ENCODE results near the gene AVL9.
"Not testable (repeated sequence)": the region's sequence is repeated elsewhere in the genome, so short reads cannot be mapped to it uniquely, and the experiment has no call there.

DNA sequence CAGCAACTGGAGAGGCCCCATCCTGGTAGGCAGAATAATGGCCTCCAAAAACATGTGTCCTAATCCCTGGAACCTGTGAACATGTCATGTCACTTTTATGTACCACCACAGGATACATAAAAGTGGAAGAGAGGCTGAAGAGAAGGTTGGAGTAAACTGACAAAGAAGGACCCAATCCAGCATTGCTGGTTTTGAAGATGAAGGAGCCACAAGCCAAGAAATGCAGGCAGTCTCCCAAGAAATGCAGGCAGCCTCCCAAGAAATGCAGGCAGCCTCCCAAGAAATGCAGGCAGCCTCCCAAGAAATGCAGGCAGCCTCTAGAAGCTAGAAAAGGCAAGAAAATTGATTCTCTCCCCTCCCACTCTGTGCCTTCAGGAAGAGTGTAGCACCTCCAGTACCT, 142.3 kb downstream of the AVL9 start:
- TF ChIP-seq, protein P1, sequence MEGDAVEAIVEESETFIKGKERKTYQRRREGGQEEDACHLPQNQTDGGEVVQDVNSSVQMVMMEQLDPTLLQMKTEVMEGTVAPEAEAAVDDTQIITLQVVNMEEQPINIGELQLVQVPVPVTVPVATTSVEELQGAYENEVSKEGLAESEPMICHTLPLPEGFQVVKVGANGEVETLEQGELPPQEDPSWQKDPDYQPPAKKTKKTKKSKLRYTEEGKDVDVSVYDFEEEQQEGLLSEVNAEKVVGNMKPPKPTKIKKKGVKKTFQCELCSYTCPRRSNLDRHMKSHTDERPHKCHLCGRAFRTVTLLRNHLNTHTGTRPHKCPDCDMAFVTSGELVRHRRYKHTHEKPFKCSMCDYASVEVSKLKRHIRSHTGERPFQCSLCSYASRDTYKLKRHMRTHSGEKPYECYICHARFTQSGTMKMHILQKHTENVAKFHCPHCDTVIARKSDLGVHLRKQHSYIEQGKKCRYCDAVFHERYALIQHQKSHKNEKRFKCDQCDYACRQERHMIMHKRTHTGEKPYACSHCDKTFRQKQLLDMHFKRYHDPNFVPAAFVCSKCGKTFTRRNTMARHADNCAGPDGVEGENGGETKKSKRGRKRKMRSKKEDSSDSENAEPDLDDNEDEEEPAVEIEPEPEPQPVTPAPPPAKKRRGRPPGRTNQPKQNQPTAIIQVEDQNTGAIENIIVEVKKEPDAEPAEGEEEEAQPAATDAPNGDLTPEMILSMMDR (IDR thresholded peaks at IDR 0.05) = not testable (repeated sequence)
- not testable (repeated sequence) for TF ChIP-seq SMC3 (IDR thresholded peaks at IDR 0.05; ENCODE audit: low read depth, low read length); POLR2AphosphoS5 (IDR thresholded peaks at IDR 0.05; ENCODE audit: low read depth, low read length); NRF1 (IDR thresholded peaks at IDR 0.05; ENCODE audit: low read depth, low read length); YY1 (IDR thresholded peaks at IDR 0.05; ENCODE audit: low read depth)
- TF ChIP-seq, protein P2, sequence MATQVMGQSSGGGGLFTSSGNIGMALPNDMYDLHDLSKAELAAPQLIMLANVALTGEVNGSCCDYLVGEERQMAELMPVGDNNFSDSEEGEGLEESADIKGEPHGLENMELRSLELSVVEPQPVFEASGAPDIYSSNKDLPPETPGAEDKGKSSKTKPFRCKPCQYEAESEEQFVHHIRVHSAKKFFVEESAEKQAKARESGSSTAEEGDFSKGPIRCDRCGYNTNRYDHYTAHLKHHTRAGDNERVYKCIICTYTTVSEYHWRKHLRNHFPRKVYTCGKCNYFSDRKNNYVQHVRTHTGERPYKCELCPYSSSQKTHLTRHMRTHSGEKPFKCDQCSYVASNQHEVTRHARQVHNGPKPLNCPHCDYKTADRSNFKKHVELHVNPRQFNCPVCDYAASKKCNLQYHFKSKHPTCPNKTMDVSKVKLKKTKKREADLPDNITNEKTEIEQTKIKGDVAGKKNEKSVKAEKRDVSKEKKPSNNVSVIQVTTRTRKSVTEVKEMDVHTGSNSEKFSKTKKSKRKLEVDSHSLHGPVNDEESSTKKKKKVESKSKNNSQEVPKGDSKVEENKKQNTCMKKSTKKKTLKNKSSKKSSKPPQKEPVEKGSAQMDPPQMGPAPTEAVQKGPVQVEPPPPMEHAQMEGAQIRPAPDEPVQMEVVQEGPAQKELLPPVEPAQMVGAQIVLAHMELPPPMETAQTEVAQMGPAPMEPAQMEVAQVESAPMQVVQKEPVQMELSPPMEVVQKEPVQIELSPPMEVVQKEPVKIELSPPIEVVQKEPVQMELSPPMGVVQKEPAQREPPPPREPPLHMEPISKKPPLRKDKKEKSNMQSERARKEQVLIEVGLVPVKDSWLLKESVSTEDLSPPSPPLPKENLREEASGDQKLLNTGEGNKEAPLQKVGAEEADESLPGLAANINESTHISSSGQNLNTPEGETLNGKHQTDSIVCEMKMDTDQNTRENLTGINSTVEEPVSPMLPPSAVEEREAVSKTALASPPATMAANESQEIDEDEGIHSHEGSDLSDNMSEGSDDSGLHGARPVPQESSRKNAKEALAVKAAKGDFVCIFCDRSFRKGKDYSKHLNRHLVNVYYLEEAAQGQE (IDR thresholded peaks at IDR 0.05; ENCODE audit: low read depth, low read length) = not testable (repeated sequence)
- TF ChIP-seq, protein P3, sequence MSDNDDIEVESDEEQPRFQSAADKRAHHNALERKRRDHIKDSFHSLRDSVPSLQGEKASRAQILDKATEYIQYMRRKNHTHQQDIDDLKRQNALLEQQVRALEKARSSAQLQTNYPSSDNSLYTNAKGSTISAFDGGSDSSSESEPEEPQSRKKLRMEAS (IDR thresholded peaks at IDR 0.05; ENCODE audit: low read depth) = not testable (repeated sequence)
